Keratinocyte (primary cell): Measurements from ENCODE around the gene PTCHD4. TPM values are rescaled to one million over a fixed set of nuclear protein-coding genes. Genes with fewer than 3 reads are reported as not detected.

Experiments
- DNase-seq: peaks from one replicate; pipeline ENCODE4 v3.0.0-alpha.2; 2011; ENCODE audit warnings: low read depth, missing footprints, low spot score
- FAIRE-seq: peaks from 2 replicates; lab custom pipeline; 2011; peaks lifted over from hg19 to GRCh38; lab: Jason Lieb, UNC
- H2AFZ ChIP-seq: 2 replicates; pipeline ENCODE4 v1.6.0; 2012; ENCODE audit warnings: low read length, control low read depth, inconsistent platforms; ENCODE audit not compliant: control insufficient read depth
- H3K27ac ChIP-seq: 2 replicates; pipeline ENCODE4 v1.5.1; 2011; ENCODE audit warnings: low read length; ENCODE audit not compliant: control insufficient read depth, insufficient read depth
- H3K27me3 ChIP-seq: 3 replicates; pipeline ENCODE4 v1.6.0; 2011; ENCODE audit warnings: low read length; ENCODE audit not compliant: control insufficient read depth, insufficient read depth; ENCODE audit errors: extremely low read depth
- H3K36me3 ChIP-seq, 2 experiments: 2 replicates in 1 of 2; 3 replicates in 1 of 2; pipeline ENCODE4 v1.5.1; 2011; ENCODE audit warnings: low read length in 2 of 2, mild to moderate bottlenecking in 1 of 2; ENCODE audit not compliant: control insufficient read depth in 2 of 2, insufficient read depth in 2 of 2; ENCODE audit errors: extremely low read depth in 1 of 2
- H3K4me1 ChIP-seq: 3 replicates; pipeline ENCODE4 v1.5.1; 2011; ENCODE audit warnings: low read length; ENCODE audit not compliant: control insufficient read depth, insufficient read depth; ENCODE audit errors: extremely low read depth
- H3K4me2 ChIP-seq: 3 replicates; pipeline ENCODE4 v1.6.0; 2011; ENCODE audit warnings: low read depth, low read length; ENCODE audit not compliant: control insufficient read depth, insufficient read depth; ENCODE audit errors: extremely low read depth
- H3K4me3 ChIP-seq, 3 experiments: fragments of 200-600 bp in 1 of 3; sonication (generic) in 1 of 3; 2 replicates in 2 of 3; 3 replicates in 1 of 3; pipeline ENCODE4 v1.5.1; 2011 to 2016; ENCODE audit warnings: low read length in 3 of 3, mild to moderate bottlenecking in 3 of 3, control low read depth in 2 of 3, inconsistent platforms in 1 of 3, low read depth in 1 of 3, mixed read lengths in 1 of 3, mixed run types in 1 of 3, moderate library complexity in 1 of 3; ENCODE audit not compliant: control insufficient read depth in 2 of 3, insufficient read depth in 2 of 3; ENCODE audit errors: extremely low read depth in 1 of 3
- H3K79me2 ChIP-seq: 2 replicates; pipeline ENCODE4 v1.6.0; 2012; ENCODE audit warnings: low read length; ENCODE audit not compliant: control insufficient read depth, insufficient read depth
- H3K9ac ChIP-seq: 3 replicates; pipeline ENCODE4 v1.6.0; 2011; ENCODE audit warnings: low read length; ENCODE audit not compliant: control insufficient read depth, insufficient read depth; ENCODE audit errors: extremely low read depth
- H3K9me1 ChIP-seq: 3 replicates; pipeline ENCODE4 v1.6.0; 2011; ENCODE audit warnings: low read length; ENCODE audit not compliant: control insufficient read depth, insufficient read depth; ENCODE audit errors: extremely low read depth
- H3K9me3 ChIP-seq: 2 replicates; pipeline ENCODE4 v1.5.1; 2012; ENCODE audit warnings: low read depth, low read length; ENCODE audit not compliant: control insufficient read depth
- H4K20me1 ChIP-seq: 3 replicates; pipeline ENCODE4 v1.6.0; 2011; ENCODE audit warnings: low read length; ENCODE audit not compliant: control insufficient read depth, insufficient read depth; ENCODE audit errors: extremely low read depth
- CTCF ChIP-seq, 3 experiments: IDR thresholded peaks in 1 of 3; conservative IDR thresholded peaks in 1 of 3; optimal IDR thresholded peaks in 1 of 3; 2 replicates in 2 of 3; 3 replicates in 1 of 3; pipeline versions ENCODE3 to v1.5.1; 2011; ENCODE audit warnings: low read length in 3 of 3, mild to moderate bottlenecking in 3 of 3, moderate library complexity in 2 of 3, control low read depth in 1 of 3, inconsistent platforms in 1 of 3; ENCODE audit not compliant: insufficient read depth in 2 of 3; ENCODE audit errors: extremely low read depth in 1 of 3
- EZH2 ChIP-seq: IDR thresholded peaks from one replicate; pipeline ENCODE4 v1.6.1; 2012; ENCODE audit warnings: inconsistent platforms, mild to moderate bottlenecking, low read length, moderate library complexity
- dilution Hi-C: fragments of 300-500 bp; cut with MboI; formaldehyde crosslinking; loops from one replicate; pipeline ENCODE4 v1.7.0; 2020; ENCODE audit warnings: low sequenced_read_pairs; ENCODE audit not compliant: extremely low pct_ligation_motif_present
- polyA plus RNA-seq, 5 experiments: library from polyadenylated mRNA; depleted of rRNA in 3 of 5; stranded (reverse) in 3 of 5; stranded (forward) in 1 of 5; unstranded in 1 of 5; fragments of >200 nt; gene quantifications; 1 replicate in 1 of 5; 2 replicates in 3 of 5; 3 replicates in 1 of 5; pipeline versions ENCODE4 v1.2.1 to v1.2.3, GENCODE V29; 2011 to 2012; ENCODE audit warnings: missing spikeins in 2 of 5, low read depth in 1 of 5, low replicate concordance in 1 of 5

Gene PTCHD4
- polyA plus RNA-seq, 1 donor (not counting 4 experiments of a cell fraction or from before 2014, with no cell fraction given): 0.41 TPM

DNA sequence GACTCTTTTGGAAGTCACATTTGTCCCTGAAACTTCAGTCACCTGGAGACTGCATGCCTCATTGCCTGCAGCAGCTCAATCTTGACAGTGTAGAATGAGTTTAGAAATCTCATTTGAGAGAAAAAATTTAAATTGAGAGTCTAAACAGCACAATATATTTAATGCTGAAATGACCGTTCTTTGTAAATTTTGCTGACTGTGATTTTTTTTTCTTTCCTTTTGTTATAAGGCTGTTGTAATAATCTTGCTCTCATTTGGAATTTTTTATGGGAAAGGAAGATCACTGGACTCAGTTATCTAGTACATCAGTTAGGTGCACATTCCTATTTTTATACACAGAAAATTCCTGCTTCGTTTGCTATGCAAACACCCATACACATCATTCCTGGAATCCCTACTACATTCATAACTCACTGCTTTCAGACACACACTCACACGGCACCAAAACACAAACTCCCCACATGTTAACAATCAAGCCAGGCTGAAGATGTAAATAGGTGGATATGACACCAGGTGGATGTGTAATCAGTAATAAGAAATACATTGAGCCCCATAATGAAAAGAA is 43.8 kb downstream of the PTCHD4 start:
- H4K20me1 ChIP-seq: no peaks in the 10 kb centered on the region
- no peak overlapping the region for H3K4me3 ChIP-seq
- peaks cover 4% of the 10 kb centered on the region for H3K4me1 ChIP-seq
- H2AFZ ChIP-seq: no peak overlapping the region
- H3K36me3 ChIP-seq: no peaks in the 10 kb centered on the region
- H3K9me1 ChIP-seq: no peaks in the 10 kb centered on the region
- H3K9me3 ChIP-seq: no peaks in the 10 kb centered on the region
- H3K27me3 ChIP-seq: peaks cover 7% of the 10 kb centered on the region
- no peak overlapping the region for H3K27ac ChIP-seq
- FAIRE-seq (no peak), DNase-seq (no peak)
- no peaks in the 10 kb centered on the region for H3K79me2 ChIP-seq
- H3K4me2 ChIP-seq: no peak overlapping the region
- TF ChIP-seq EZH2: no peak
- TF ChIP-seq CTCF (optimal IDR thresholded peaks at IDR 0.05 in 1 of 3, IDR thresholded peaks at IDR 0.05 in 1 of 3, conservative IDR thresholded peaks at IDR 0.05 in 1 of 3; ENCODE audit: extremely low read depth in 1 of 3, insufficient read depth in 2 of 3, low read length in 3 of 3): no peak
- dilution Hi-C loops: no loop called here
- H3K9ac ChIP-seq: no peak overlapping the region

DNA sequence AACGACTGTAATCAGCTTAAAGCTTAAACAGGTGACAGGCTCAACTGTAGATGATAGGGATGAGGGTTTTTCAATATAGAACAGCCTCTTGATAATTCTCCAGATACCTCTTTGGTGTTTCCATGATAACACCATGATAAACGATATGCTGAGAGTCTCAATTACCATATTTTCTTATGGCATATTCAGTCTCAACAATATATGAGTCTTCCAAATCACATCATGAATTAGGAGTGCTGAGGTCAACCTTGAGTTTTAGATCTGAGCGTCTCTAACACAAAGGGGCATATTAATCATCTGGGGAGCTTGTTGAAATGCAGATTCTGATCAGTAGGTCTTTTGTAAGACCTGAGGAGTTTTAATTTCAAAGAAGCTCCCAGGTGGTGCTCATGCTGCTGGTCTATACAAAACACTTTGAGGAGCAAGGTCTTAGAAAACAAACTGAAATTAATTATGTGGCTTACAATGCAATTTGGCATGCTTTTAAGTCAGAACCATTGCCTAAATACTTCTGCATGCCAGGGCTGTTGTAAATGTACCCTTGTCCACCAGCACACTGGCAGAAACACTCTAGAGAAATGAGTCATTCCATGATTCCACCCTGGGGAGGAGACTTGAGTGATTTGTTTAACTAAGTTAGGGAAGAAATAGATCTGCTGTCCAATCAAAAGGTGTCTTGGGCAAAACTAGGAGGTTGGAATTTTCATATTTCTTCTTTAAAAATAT is 49.6 kb downstream of the PTCHD4 start:
- no peak for DNase-seq
- Histone ChIP-seq H3K4me3 (no peak overlapping the region), H3K9me1 (no peaks in the 10 kb centered on the region), H3K79me2 (no peaks in the 10 kb centered on the region), H3K4me1 (no peaks in the 10 kb centered on the region), H4K20me1 (no peaks in the 10 kb centered on the region), H3K9me3 (no peaks in the 10 kb centered on the region), H3K4me2 (no peak overlapping the region), H3K27me3 (no peaks in the 10 kb centered on the region), H3K9ac (no peak overlapping the region), H3K27ac (no peak overlapping the region), H2AFZ (no peak overlapping the region), H3K36me3 (no peaks in the 10 kb centered on the region)
- TF ChIP-seq EZH2 (no peak), CTCF (optimal IDR thresholded peaks at IDR 0.05 in 1 of 3, IDR thresholded peaks at IDR 0.05 in 1 of 3, conservative IDR thresholded peaks at IDR 0.05 in 1 of 3; ENCODE audit: extremely low read depth in 1 of 3, insufficient read depth in 2 of 3, low read length in 3 of 3) (no peak)
- dilution Hi-C loops: no loop called here
- no peak for FAIRE-seq
